Mucosa of rectum (tissue), 2 donors: Measurements from ENCODE around the gene PRKAR1B.
"Not testable (repeated sequence)": the region's sequence is repeated elsewhere in the genome, so short reads cannot be mapped to it uniquely, and the experiment has no call there.

Experiments
- H3K27ac ChIP-seq, 2 donors: one replicate each; pipeline ENCODE4 v1.7.0; 2013; ENCODE audit warnings: inconsistent platforms in 2 of 2, low read depth in 2 of 2, low read length in 2 of 2
- H3K27me3 ChIP-seq, 2 donors: one replicate each; pipeline ENCODE4 v1.7.0; 2013; ENCODE audit warnings: low read length in 2 of 2; ENCODE audit not compliant: control insufficient read depth in 2 of 2, insufficient read depth in 2 of 2
- H3K36me3 ChIP-seq, 2 donors: one replicate each; pipeline ENCODE4 v1.7.0; 2013; ENCODE audit warnings: low read length in 2 of 2; ENCODE audit not compliant: control insufficient read depth in 2 of 2, insufficient read depth in 2 of 2
- H3K4me1 ChIP-seq, 2 donors: one replicate each; pipeline ENCODE4 v1.7.0; 2013; ENCODE audit warnings: low read length in 2 of 2, mild to moderate bottlenecking in 1 of 2; ENCODE audit not compliant: control insufficient read depth in 2 of 2, insufficient read depth in 2 of 2
- H3K4me3 ChIP-seq, 2 donors: one replicate each; pipeline ENCODE4 v1.7.0; 2013; ENCODE audit warnings: low read length in 2 of 2
- H3K9ac ChIP-seq, 2 donors: one replicate each; pipeline ENCODE4 v1.7.0; 2013; ENCODE audit warnings: low read length in 2 of 2, low read depth in 1 of 2, mild to moderate bottlenecking in 1 of 2
- H3K9me3 ChIP-seq, 2 donors: one replicate each; pipeline ENCODE4 v1.7.0; 2013; ENCODE audit warnings: low read length in 2 of 2; ENCODE audit not compliant: control insufficient read depth in 2 of 2
- donor health status: healthy.
- donor health status: Normal muscosa, but diverticular disease.

PRKAR1B gene

DNA sequence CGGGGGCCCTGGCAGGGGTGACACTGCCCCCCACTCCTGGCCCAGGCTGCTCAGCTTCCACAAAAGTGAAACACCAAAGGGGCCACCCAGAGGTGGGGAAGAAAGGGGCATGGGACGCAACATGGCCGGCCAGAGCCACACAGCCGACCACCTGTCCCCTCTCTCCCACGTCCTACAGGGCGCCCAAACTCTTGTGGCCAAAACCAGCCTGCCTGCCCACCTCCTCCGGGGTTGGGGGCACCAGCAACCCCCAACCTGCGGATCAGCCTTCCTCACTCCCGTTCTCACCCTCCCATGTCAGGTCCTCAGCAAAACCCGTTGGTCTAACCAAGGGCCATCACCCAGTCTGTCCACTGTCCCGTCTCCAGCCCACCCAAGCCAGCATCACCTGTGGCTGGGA, 80.1 kb downstream of the PRKAR1B start:
- Histone ChIP-seq H3K4me3 (no peak overlapping the region), H3K27me3 (no peaks in the 10 kb centered on the region), H3K36me3 (no peaks in the 10 kb centered on the region), H3K9me3 (no peaks in the 10 kb centered on the region), H3K4me1 (no peaks in the 10 kb centered on the region), H3K9ac (no peak overlapping the region), H3K27ac (no peak overlapping the region)

DNA sequence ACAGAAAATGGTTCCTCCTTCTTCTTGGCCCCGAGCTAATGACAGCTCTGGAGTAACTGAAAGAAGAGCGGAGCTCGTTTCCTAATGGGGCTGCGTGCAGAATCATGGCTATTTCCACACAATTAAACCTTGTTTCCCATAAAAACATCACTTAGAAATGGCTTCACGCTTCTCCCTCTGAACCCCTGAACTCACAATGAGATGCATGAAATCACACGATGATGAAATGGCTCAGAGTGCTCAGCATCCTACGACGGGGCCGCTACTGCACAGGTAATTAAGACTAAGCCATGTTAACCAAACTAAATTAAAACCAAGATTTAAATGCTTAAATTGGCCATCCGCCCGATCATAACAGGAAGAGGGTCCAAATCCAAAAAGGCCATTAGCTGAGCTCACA, 80.6 kb downstream of the PRKAR1B start:
- no peaks in the 10 kb centered on the region for H3K9me3 ChIP-seq
- H3K27ac ChIP-seq: no peak overlapping the region
- H3K4me3 ChIP-seq: no peak overlapping the region
- no peak overlapping the region for H3K9ac ChIP-seq
- no peaks in the 10 kb centered on the region for H3K27me3 ChIP-seq
- H3K4me1 ChIP-seq: no peaks in the 10 kb centered on the region
- no peaks in the 10 kb centered on the region for H3K36me3 ChIP-seq

GRCh38 chr7:645606-646005, 81.5 kb downstream of the PRKAR1B start:
- Histone ChIP-seq H3K4me1 (no peaks in the 10 kb centered on the region), H3K27me3 (no peaks in the 10 kb centered on the region), H3K27ac (no peak overlapping the region), H3K4me3 (no peak overlapping the region), H3K9me3 (no peaks in the 10 kb centered on the region), H3K36me3 (no peaks in the 10 kb centered on the region), H3K9ac (no peak overlapping the region)

DNA sequence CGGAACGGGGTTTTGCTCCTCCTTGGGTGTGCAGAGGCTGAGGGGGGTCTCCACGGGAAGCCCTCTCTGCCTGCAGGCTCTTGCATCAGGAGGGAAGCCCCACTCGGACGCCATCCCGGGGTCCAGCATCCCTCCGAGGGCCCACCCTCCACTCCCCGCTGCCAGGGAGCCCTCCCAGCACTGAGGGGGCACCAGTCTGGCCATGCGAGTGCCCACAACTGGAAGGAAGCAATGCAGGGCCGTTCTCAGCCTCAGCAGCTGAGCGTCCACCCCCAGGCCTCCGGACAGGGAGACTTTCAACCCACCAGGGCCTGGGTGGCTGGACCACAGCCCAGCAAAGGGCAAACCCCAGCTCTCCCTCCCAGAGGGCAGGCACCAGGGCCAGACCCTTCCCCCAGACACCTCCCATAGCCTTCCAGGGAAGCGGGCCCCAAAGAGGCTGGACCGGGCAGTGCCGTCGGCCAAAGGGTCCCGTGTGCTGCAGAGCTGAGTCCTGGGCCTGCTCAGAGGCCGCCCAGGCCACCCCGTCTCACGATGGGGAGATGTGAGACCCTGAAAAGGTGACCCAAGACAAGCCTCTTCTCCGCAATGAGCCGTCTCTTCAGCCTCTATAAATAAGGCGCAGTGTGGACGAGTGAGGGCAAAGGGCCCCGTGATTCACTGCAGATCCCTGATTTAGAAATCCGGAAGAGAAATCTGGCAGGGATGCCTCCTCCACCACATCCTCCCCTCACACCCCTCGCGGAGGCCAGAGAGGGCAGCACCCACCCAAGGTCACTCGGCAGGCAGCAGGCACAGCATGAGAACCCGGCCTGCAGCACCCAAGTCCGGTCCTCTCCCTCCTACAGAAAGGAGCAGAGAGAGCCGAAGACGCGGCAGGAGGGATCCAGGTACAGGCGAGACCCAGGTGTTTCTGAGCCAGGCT, 82.4 kb downstream of the PRKAR1B start:
- no peaks in the 10 kb centered on the region for H3K4me1 ChIP-seq
- no peaks in the 10 kb centered on the region for H3K9me3 ChIP-seq
- H3K4me3 ChIP-seq: no peak overlapping the region
- H3K27ac ChIP-seq: no peak overlapping the region
- H3K9ac ChIP-seq: no peak overlapping the region
- no peaks in the 10 kb centered on the region for H3K36me3 ChIP-seq
- H3K27me3 ChIP-seq: no peaks in the 10 kb centered on the region

GRCh38 chr7:641966-642365, 85.1 kb downstream of the PRKAR1B start:
- H3K4me1 ChIP-seq: no peaks in the 10 kb centered on the region
- H3K27ac ChIP-seq: no peak overlapping the region
- no peak overlapping the region for H3K4me3 ChIP-seq
- H3K36me3 ChIP-seq: no peaks in the 10 kb centered on the region
- H3K9ac ChIP-seq: no peak overlapping the region
- H3K9me3 ChIP-seq: no peaks in the 10 kb centered on the region
- H3K27me3 ChIP-seq: no peaks in the 10 kb centered on the region

DNA sequence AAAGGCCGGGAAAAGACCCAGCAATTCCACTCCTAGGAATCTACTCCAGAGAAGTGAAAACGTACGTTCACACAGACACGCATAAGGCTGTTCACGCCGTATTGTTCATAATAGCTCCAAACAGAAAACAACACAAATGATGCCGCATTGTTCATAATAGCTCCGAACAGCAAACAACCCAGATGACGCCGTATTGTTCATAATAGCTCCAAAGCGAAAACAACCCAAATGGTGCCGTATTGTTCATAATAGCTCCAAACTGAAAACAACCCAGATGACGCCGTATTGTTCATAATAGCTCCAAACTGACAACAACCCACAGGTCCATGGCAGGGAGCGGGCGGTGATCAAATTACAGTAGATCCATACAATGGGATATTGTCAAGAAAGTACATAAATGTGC, 85.8 kb downstream of the PRKAR1B start:
- H3K4me3 ChIP-seq: no peak overlapping the region
- H3K4me1 ChIP-seq: no peaks in the 10 kb centered on the region
- H3K36me3 ChIP-seq: no peaks in the 10 kb centered on the region
- no peak overlapping the region for H3K9ac ChIP-seq
- H3K27ac ChIP-seq: no peak overlapping the region
- H3K27me3 ChIP-seq: no peaks in the 10 kb centered on the region
- H3K9me3 ChIP-seq: no peaks in the 10 kb centered on the region

DNA sequence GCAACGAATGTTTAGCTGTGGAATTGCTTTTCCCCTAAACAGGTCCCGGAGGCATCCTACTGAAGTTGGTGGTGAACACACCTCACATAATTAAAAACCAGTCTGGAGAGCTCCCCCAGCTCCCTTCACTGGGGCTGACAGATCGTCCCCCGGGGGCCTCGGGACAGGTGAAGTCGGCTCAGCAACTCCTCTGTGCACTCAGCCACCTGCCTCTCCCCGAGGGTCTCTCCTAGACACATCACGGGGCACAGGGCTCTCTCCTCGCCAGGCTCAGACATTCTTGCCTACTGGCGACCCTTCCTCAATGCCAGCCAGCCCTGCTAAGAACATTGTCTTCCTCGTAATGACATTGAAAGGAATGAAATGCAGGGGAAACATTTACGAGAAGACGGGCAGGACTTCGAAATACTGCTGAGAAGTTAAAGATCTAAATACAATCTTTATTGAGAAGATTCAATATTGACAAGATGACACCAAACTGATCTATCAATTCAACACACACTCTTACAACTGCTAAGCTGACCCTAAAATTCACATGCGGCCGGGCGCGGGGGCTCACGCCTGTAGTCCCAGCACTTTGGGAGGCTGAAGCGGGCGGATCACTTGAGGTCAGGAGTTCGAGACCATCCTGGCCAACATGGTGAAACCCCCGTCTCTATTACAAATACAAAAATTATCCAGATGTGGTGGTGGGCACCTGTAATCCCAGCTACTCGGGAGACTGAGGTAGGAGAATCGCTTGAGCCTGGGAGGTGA, 88.6 kb downstream of the PRKAR1B start:
- Histone ChIP-seq H3K4me1 (no peaks in the 10 kb centered on the region), H3K9me3 (no peaks in the 10 kb centered on the region), H3K9ac (no peak overlapping the region)

DNA sequence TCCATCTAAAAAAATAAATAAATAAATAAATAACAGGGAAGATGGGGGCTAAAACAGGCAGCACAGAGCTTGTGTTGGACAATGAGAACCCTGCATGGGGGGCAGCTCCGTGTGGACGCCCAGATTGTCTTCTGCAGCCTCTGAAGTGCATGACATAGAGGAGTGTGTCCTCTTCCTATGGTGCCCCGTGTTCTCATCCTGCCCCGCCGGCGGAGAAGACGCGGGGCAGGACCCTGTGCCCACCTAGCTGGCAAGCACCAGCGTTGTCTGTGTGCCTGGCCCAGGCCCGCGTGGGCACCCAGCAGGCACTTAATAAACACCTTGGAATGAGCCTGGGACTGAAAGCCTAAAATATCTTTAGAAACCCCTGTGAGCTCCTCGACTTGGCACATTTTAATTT, 89.3 kb downstream of the PRKAR1B start:
- no peak overlapping the region for H3K27ac ChIP-seq
- H3K9me3 ChIP-seq: no peaks in the 10 kb centered on the region
- H3K27me3 ChIP-seq: no peaks in the 10 kb centered on the region
- no peaks in the 10 kb centered on the region for H3K36me3 ChIP-seq
- no peak overlapping the region for H3K9ac ChIP-seq
- no peak overlapping the region for H3K4me3 ChIP-seq
- no peaks in the 10 kb centered on the region for H3K4me1 ChIP-seq

More for the DNA sequence above, 88.6 kb downstream of the PRKAR1B start:
- Histone ChIP-seq H3K36me3 (no peaks in the 10 kb centered on the region), H3K27me3 (no peaks in the 10 kb centered on the region), H3K27ac (no peak overlapping the region), H3K4me3 (no peak overlapping the region)

DNA sequence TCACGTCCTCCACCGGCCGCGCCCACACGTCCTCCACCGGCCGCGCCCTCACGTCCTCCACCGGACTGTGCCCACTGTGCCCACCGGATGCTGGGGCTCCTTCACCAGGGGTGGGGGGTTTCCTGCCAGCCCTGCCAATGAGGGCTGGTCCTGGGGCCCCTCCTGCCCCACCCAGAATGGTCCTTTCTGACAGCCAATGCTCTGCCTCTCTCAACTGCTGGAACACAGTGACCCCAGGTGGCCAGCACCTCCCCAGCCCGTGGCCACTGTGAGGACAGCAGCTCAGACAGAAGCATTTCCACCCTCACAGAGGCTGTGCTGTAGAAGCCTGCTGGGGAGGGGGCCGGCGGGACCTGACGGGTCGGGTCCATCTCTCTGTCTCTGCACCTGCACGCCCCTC, 90.7 kb downstream of the PRKAR1B start:
- H3K27ac ChIP-seq: no peak overlapping the region
- H3K4me3 ChIP-seq: no peak overlapping the region
- no peaks in the 10 kb centered on the region for H3K36me3 ChIP-seq
- no peaks in the 10 kb centered on the region for H3K27me3 ChIP-seq
- H3K4me1 ChIP-seq: no peaks in the 10 kb centered on the region
- no peaks in the 10 kb centered on the region for H3K9me3 ChIP-seq
- H3K9ac ChIP-seq: no peak overlapping the region

- H3K4me1 ChIP-seq, H3K36me3 ChIP-seq, H3K27me3 ChIP-seq, H3K4me3 ChIP-seq, H3K27ac ChIP-seq, H3K9ac ChIP-seq, H3K9me3 ChIP-seq: not testable (repeated sequence)
Measured at GRCh38 chr7:635687-636382, 91.2 kb downstream of the PRKAR1B start.
